Left ventricle myocardium inferior (tissue), 1 donor: Measurements from ENCODE around the gene OAF. TPM values are rescaled to one million over a fixed set of nuclear protein-coding genes. Genes with fewer than 3 reads are reported as not detected.

Source experiments
- DNase-seq: peaks from one replicate; pipeline ENCODE4 v3.0.0-alpha.2; 2020
- H3K27ac ChIP-seq: fragments of 200-600 bp; replicated peaks from 2 replicates; pipeline ENCODE4 v1.8.0; 2021
- H3K27me3 ChIP-seq: fragments of 200-600 bp; 2 replicates; pipeline ENCODE4 v1.8.0; 2021; ENCODE audit warnings: low read depth
- H3K36me3 ChIP-seq: fragments of 200-600 bp; 2 replicates; pipeline ENCODE4 v1.8.0; 2021
- H3K4me1 ChIP-seq: fragments of 200-600 bp; 2 replicates; pipeline ENCODE4 v1.8.0; 2021
- H3K4me3 ChIP-seq: fragments of 200-600 bp; 2 replicates; pipeline ENCODE4 v1.8.0; 2021; ENCODE audit warnings: mild to moderate bottlenecking, moderate library complexity
- H3K9me3 ChIP-seq: fragments of 200-600 bp; replicated peaks from 2 replicates; pipeline ENCODE4 v1.8.0; 2021
- intact Hi-C: fragments of 100-400 bp; cut with micrococcal nuclease; formaldehyde crosslinking; loops from one replicate; pipeline ENCODE4 v1.11.0; 2022
- total RNA-seq: library from RNA; stranded (reverse); fragmentation: NEBNext Ultra II Directional; extraction: Animal tissue kit (Norgen Biotek cat#: 25700); gene quantifications from one replicate; pipeline ENCODE4 v1.2.1, GENCODE V29; 2021
- TF ChIP-seq, protein P1 (sequence below): fragments of 200-600 bp; IDR thresholded peaks from 2 replicates; pipeline ENCODE4 v1.8.0; 2021; ENCODE audit warnings: antibody characterized with exemption, mild to moderate bottlenecking, borderline replicate concordance
- donor health status: DM: no; HTN: yes; CAD: no; lungs with severe emphysema.

Gene OAF
- total RNA-seq, 1 donor from 2014 or later = 23.7 TPM

DNA sequence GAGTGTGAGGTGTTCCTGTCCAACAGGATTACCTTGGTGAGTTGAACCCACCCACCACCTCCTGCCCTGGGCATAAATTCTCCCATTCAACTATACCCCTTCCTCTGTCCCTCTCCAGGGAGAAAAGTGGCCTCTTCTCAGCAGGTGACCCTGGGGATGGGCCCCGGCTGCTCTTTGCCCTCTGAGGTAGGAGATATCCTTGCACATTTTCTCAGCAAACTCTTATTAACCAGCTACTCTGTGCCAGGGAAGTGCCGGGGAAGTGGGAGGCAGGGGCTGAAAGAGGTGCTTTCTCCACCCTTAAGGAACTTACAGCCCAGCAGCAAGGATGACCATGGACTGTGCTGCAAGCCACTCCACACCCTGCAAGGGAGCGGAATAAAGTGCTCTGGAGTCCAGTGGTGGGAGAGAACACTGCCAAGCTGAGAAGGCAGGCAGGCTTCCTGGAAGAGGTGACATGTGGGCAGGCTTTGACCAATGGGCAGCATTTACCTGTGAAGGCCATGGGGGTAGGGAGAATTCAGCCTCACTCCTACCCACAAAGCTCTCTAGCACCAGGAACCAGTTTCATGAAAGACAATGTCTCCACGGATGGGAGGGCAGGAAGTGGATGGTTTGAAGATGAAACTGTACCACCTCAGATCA lies 21.9 kb upstream of the OAF start:
- no peak for DNase-seq
- H3K27ac ChIP-seq = peak overlapping the region; percentile 91
- TF ChIP-seq, protein P1, sequence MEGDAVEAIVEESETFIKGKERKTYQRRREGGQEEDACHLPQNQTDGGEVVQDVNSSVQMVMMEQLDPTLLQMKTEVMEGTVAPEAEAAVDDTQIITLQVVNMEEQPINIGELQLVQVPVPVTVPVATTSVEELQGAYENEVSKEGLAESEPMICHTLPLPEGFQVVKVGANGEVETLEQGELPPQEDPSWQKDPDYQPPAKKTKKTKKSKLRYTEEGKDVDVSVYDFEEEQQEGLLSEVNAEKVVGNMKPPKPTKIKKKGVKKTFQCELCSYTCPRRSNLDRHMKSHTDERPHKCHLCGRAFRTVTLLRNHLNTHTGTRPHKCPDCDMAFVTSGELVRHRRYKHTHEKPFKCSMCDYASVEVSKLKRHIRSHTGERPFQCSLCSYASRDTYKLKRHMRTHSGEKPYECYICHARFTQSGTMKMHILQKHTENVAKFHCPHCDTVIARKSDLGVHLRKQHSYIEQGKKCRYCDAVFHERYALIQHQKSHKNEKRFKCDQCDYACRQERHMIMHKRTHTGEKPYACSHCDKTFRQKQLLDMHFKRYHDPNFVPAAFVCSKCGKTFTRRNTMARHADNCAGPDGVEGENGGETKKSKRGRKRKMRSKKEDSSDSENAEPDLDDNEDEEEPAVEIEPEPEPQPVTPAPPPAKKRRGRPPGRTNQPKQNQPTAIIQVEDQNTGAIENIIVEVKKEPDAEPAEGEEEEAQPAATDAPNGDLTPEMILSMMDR = no peak

DNA sequence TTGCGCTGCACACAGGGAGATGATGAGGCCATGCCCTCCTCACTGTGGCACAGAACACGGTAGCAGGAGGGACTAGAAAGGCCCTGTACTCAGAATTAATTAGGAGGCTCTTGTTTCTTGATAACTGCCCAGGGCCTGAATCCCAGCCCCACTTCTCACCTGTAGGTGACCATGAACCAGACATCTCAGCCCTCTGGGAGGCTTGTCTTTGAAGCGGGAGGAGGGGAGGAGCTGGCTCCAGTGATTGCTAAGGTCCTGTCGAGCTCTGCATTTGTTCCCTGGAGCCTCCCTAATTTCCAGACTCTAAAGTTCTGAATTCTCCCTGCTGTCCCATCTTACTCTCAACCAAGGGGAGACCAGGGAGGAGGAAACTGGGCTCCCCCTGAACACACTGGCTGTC lies 19.8 kb upstream of the OAF start:
- Histone ChIP-seq H3K27me3 (peaks cover 39% of the 10 kb centered on the region), H3K36me3 (no peaks in the 10 kb centered on the region), H3K9me3 (no peaks in the 10 kb centered on the region), H3K4me3 (no peak overlapping the region), H3K4me1 (peaks cover 25% of the 10 kb centered on the region), H3K27ac (no peak overlapping the region)
- intact Hi-C loops = no loop called here
- DNase-seq = no peak
- TF ChIP-seq, protein P1 = no peak

More for the DNA sequence above, 21.9 kb upstream of the OAF start:
- H3K4me1 ChIP-seq = peaks cover 33% of the 10 kb centered on the region
- intact Hi-C loops = no loop called here
- peaks cover 39% of the 10 kb centered on the region for H3K27me3 ChIP-seq
- no peak overlapping the region for H3K4me3 ChIP-seq
- no peaks in the 10 kb centered on the region for H3K9me3 ChIP-seq
- no peaks in the 10 kb centered on the region for H3K36me3 ChIP-seq

DNA sequence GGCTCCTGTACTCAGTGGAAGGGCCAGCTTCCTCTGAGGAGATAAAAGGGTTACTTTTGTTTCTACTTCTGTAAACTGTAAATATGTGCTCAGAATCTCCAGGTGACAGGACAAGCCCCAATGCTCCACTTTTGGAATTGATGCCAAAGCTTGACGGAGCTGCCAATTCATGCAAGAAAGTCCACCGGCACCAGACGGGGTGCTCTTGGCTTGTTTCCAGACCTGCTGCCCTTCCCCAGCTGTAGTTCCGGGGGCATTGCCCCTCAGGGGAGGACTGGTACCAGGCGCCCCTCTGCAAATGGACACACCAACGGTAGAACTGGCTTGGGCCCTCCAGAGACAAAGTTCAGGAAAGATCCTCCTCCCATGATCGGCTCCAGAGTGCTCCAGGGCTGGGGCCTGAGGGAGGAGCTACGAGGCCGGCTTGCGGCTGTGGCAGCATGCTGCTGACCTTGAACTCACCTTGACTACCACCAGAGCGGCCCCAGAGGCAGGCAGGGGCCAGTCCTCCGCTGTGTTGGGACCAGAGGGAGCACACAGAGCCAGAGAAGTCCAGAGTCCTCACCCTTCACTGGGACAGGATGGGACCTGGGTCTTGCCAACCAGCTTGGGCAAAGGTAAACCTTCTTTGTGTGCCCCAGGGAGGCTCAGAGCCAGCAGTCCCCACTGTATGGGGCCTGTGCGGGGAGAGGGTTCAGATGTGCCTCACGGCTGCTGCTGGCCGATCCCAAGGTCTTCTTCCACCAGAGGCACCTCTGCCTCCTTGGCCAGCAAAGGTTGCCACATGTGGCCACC lies 17.8 kb upstream of the OAF start:
- Histone ChIP-seq H3K27me3 (peaks cover 37% of the 10 kb centered on the region), H3K36me3 (no peaks in the 10 kb centered on the region), H3K4me1 (peaks cover 11% of the 10 kb centered on the region), H3K4me3 (no peak overlapping the region), H3K27ac (no peak overlapping the region), H3K9me3 (no peaks in the 10 kb centered on the region)
- no peak for DNase-seq
- TF ChIP-seq, protein P1 = no peak
- intact Hi-C loops = no loop called here

DNA sequence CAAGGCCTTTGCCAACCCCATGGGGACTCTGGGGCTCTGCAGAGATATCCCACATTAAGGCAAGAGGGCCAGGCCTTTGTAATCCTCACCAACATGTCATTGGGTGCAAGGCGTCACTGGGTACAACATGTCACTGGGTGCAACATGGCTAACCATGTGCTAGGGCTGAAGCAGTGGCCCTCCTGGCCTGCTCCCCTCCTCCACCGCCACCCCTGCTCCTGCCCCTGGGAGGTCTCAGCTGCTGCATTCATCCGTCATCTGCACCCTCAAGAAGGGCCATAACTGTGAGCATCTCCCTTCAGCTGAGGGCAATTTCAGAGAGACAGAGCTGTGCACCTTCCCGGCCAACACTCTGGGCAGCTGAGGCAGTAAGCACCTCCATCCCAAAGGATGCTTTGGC lies 16.7 kb upstream of the OAF start:
- H3K36me3 ChIP-seq = no peaks in the 10 kb centered on the region
- H3K27me3 ChIP-seq = peaks cover 37% of the 10 kb centered on the region
- no peak overlapping the region for H3K27ac ChIP-seq
- no peak for DNase-seq
- H3K4me3 ChIP-seq = no peak overlapping the region
- H3K9me3 ChIP-seq = no peaks in the 10 kb centered on the region
- TF ChIP-seq, protein P1 = no peak
- peaks cover 9% of the 10 kb centered on the region for H3K4me1 ChIP-seq
- intact Hi-C loops = no loop called here

DNA sequence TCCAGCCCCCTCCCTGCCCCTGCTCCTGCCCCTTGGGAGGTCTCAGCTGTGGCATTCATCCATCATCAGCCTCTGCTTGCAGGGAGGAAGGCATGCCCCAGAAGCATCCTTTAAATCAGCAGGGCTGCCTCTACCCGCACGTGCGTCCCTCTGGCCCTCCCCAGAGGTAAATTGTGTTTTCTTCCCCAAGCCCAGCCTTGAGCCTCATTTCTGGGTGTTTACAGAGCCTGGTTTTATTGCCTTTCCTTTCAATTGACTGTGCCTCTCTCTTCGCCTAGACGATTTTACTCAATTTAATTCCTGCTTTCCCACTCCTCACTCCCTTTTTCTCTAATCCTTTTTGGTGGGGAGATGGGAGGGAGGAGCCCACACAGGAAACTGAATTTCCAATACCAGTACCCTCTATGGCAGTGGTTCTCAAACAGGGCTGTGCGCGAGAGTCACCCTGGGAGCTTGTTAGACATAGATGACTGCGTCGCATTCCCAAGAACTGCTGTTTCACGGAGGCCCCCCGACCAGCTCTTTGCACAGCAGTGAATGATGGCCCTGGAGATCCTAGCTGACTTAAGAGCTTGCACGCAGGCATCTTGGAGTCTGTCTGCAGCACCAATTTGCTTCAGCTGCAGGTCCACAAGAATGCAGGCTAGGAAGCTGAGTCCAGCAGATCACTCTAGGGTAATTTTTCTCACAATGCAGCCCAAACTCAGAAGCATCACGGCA lies 15.1 kb upstream of the OAF start:
- intact Hi-C loops = no loop called here
- H3K4me1 ChIP-seq = peaks cover 9% of the 10 kb centered on the region
- H3K27me3 ChIP-seq = peaks cover 28% of the 10 kb centered on the region
- no peak overlapping the region for H3K4me3 ChIP-seq
- H3K27ac ChIP-seq = no peak overlapping the region
- no peak for DNase-seq
- no peaks in the 10 kb centered on the region for H3K9me3 ChIP-seq
- TF ChIP-seq, protein P1 = no peak
- no peaks in the 10 kb centered on the region for H3K36me3 ChIP-seq
